Stomach (tissue), 9 donors: ENCODE results near the gene M1AP. TPM values are rescaled to one million over a fixed set of nuclear protein-coding genes. Genes with fewer than 3 reads are reported as not detected.

ENCODE experiments used
- DNase-seq, 2 donors: peaks; one replicate each; pipeline versions ENCODE4 v3.0.0 to v3.0.0-alpha.2; 2013 to 2019
- H3K27ac ChIP-seq, 5 donors: fragments of 200-600 bp in 4 of 5; sonication (generic) in 4 of 5; one replicate each; pipeline ENCODE4 v1.5.1; 2013 to 2019; ENCODE audit warnings: mild to moderate bottlenecking in 1 of 5, moderate library complexity in 1 of 5
- H3K27me3 ChIP-seq, 3 donors: fragments of 200-600 bp; sonication (generic); one replicate each; pipeline ENCODE4 v1.5.1; 2017 to 2019; ENCODE audit warnings: mixed run types in 1 of 3
- H3K36me3 ChIP-seq, 4 donors: fragments of 200-600 bp; sonication (generic); 1 replicate in 3 of 4; 2 replicates in 1 of 4; pipeline ENCODE4 v1.5.1; 2016 to 2019
- H3K4me1 ChIP-seq, 4 donors: fragments of 200-600 bp; sonication (generic); one replicate each; pipeline ENCODE4 v1.5.1; 2016 to 2019
- H3K4me3 ChIP-seq, 4 donors: fragments of 200-600 bp; sonication (generic) in 3 of 4; one replicate each; pipeline ENCODE4 v1.5.1; 2016 to 2019; ENCODE audit warnings: mild to moderate bottlenecking in 1 of 4
- H3K9me3 ChIP-seq, 4 donors: fragments of 200-600 bp; sonication (generic); one replicate each; pipeline ENCODE4 v1.5.1; 2016 to 2019
- EP300 ChIP-seq: sonication (generic); formaldehyde crosslinking; IDR thresholded peaks from one replicate; pipeline ENCODE4 v1.6.1; 2017; ENCODE audit warnings: antibody characterized with exemption
- POLR2A ChIP-seq, 4 donors: fragments of 450-650 bp; IDR thresholded peaks; one replicate each; pipeline ENCODE4 v1.6.1; 2016; ENCODE audit warnings: antibody characterized with exemption in 4 of 4, control low read depth in 2 of 4, mild to moderate bottlenecking in 1 of 4, moderate library complexity in 1 of 4
- POLR2AphosphoS5 ChIP-seq, 3 donors: sonication (generic); formaldehyde crosslinking; IDR thresholded peaks; one replicate each; pipeline ENCODE4 v1.6.1; 2016; ENCODE audit warnings: antibody characterized with exemption in 3 of 3
- WGBS, 5 donors: extraction: QIAGEN DNeasy Blood & Tissue Kit in 3 of 5; methylation state at CpG; one replicate each; pipeline versions ENCODE4 v1.1.5 to v1.1.7; 2013 to 2018; 5-methylcytosine and 5-hydroxymethylcytosine counted together
- intact Hi-C: fragments of 100-400 bp; cut with DNase I; formaldehyde crosslinking; loops from one replicate; pipeline ENCODE4 v1.15.1; 2023; ENCODE audit warnings: low total_unique reads
- polyA plus RNA-seq, 3 donors: library from polyadenylated mRNA; stranded (reverse); fragments of 200-250 nt; gene quantifications; one replicate each; pipeline ENCODE4 v1.2.3, GENCODE V29; 2013
- total RNA-seq, 5 donors: library from RNA; depleted of rRNA; stranded (reverse); fragments of >200 nt; gene quantifications; one replicate each; pipeline versions ENCODE4 v1.1.0 to v1.2.3, GENCODE V29; 2014 to 2016
- TF ChIP-seq, protein P1 (sequence below), 7 experiments: fragments of 450-650 bp in 4 of 7; fragments of 200-600 bp in 3 of 7; sonication (generic) in 3 of 7; IDR thresholded peaks; one replicate each; pipeline ENCODE4 v1.5.1; 2016 to 2019; ENCODE audit warnings: antibody characterized with exemption in 7 of 7, control low read depth in 2 of 7, mild to moderate bottlenecking in 1 of 7
- donor health status: healthy with polysubstance abuse.
- donor health status: Bipolar disorder and iron deficiency.
- donor health status: healthy.

M1AP gene
- total and polyA plus RNA-seq, 8 donors: 0.18 to 27.1 (median 0.31) TPM; not detected in 3

DNA sequence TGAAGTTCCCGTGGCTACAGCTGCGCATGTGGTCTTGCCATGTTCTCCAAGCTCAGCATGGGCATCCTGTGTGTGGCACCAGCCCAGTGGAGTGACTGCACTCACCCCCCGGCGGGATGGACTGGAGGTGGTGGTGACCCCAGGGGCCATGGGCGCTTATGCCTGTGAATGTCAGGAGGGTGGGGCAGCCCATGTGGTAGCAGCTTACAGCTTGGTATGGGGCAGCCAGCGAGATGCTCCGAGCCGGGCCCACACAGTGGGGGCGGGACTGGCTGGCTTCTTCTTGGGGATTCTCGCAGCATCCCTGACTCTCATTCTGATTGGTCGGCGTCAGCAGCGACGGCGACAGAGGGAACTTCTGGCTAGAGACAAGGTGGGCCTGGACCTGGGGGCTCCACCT, 31.5 kb upstream of the M1AP start:
- peaks cover 11 to 64% (median 51%) of the 10 kb centered on the region in 4 donors for H3K36me3 ChIP-seq

DNA sequence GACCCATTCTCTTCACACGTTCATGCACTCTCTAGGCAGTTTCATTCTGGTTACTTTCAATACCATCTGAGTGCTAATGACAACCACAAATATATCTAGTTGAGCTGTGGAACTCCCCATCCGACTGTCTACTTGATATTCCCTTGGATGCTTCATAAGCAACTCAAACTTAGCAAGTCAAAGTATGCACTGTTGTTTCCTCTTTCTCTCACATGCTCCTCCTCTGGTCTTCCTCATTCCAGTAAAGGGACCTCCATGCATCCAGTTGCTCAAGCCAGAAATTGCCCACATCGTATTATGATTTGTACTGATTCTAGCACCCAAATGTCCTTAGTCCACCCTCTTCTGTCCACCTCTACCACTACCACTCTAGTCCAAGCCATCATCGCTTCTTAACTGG, 28.2 kb upstream of the M1AP start:
- H3K36me3 ChIP-seq: peaks cover 11 to 90% (median 65%) of the 10 kb centered on the region in 4 donors
- no peak overlapping the region for H3K27ac ChIP-seq
- no peaks in the 10 kb centered on the region for H3K4me1 ChIP-seq
- H3K27me3 ChIP-seq: no peaks in the 10 kb centered on the region
- 87 to 96% (median 91%) methylated on average over 4 of the region's 4 CpGs for WGBS, 5 donors
- H3K4me3 ChIP-seq: no peak overlapping the region
- TF ChIP-seq POLR2A (IDR thresholded peaks at IDR 0.05) (no peak), POLR2AphosphoS5 (IDR thresholded peaks at IDR 0.05) (no peak), EP300 (no peak)
- TF ChIP-seq, protein P1, sequence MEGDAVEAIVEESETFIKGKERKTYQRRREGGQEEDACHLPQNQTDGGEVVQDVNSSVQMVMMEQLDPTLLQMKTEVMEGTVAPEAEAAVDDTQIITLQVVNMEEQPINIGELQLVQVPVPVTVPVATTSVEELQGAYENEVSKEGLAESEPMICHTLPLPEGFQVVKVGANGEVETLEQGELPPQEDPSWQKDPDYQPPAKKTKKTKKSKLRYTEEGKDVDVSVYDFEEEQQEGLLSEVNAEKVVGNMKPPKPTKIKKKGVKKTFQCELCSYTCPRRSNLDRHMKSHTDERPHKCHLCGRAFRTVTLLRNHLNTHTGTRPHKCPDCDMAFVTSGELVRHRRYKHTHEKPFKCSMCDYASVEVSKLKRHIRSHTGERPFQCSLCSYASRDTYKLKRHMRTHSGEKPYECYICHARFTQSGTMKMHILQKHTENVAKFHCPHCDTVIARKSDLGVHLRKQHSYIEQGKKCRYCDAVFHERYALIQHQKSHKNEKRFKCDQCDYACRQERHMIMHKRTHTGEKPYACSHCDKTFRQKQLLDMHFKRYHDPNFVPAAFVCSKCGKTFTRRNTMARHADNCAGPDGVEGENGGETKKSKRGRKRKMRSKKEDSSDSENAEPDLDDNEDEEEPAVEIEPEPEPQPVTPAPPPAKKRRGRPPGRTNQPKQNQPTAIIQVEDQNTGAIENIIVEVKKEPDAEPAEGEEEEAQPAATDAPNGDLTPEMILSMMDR (IDR thresholded peaks at IDR 0.05): no peak
- DNase-seq: no peak
- no peaks in the 10 kb centered on the region for H3K9me3 ChIP-seq
- intact Hi-C loops: no loop called here

More for the DNA sequence above, 31.5 kb upstream of the M1AP start:
- whole genome bisulfite sequencing, 5 donors: 94 to 98% (median 97%) methylated on average over 8 to 15 of the region's 15 CpGs
- Histone ChIP-seq H3K9me3 (no peaks in the 10 kb centered on the region), H3K27me3 (no peaks in the 10 kb centered on the region), H3K27ac (no peak overlapping the region), H3K4me3 (no peak overlapping the region), H3K4me1 (no peaks in the 10 kb centered on the region)
- DNase-seq: no peak
- intact Hi-C loops: no loop called here
- TF ChIP-seq, protein P1 (IDR thresholded peaks at IDR 0.05): no peak
- TF ChIP-seq EP300 (no peak), POLR2AphosphoS5 (IDR thresholded peaks at IDR 0.05) (no peak), POLR2A (IDR thresholded peaks at IDR 0.05) (no peak)

DNA sequence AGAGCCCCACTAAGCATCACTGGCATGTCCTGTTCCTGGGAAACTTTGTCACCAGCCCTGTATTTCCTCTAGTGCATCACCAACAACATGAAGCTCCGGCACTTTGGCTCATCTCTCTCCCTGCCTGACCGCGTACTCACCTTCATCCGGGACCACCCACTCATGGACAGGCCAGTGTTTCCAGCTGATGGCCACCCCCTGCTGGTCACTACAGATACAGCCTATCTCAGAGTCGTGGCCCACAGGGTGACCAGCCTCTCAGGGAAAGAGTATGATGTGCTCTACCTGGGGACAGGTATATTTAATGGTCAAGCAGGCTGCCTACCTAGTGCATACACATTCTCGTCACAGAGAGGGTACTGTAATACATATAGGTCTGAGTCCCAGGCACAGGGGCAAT, 27.0 kb upstream of the M1AP start:
- no peak for DNase-seq
- no peak overlapping the region for H3K4me3 ChIP-seq
- TF ChIP-seq POLR2A (IDR thresholded peaks at IDR 0.05) (no peak), POLR2AphosphoS5 (IDR thresholded peaks at IDR 0.05) (no peak), EP300 (no peak)
- TF ChIP-seq, protein P1 (IDR thresholded peaks at IDR 0.05): no peak
- 85 to 92% (median 88%) methylated on average over 6 of the region's 6 CpGs for WGBS, 5 donors
- H3K36me3 ChIP-seq: peaks cover 7 to 82% (median 57%) of the 10 kb centered on the region in 4 donors
- H3K4me1 ChIP-seq: no peaks in the 10 kb centered on the region
- H3K27ac ChIP-seq: no peak overlapping the region
- no peaks in the 10 kb centered on the region for H3K27me3 ChIP-seq
- no peaks in the 10 kb centered on the region for H3K9me3 ChIP-seq
- intact Hi-C loops: no loop called here

- intact Hi-C loops: no loop called here
- TF ChIP-seq POLR2A (IDR thresholded peaks at IDR 0.05): no peak
- TF ChIP-seq POLR2AphosphoS5 (IDR thresholded peaks at IDR 0.05): no peak
- TF ChIP-seq, protein P1 (IDR thresholded peaks at IDR 0.05): no peak
- no peak for TF ChIP-seq EP300
- no peak for DNase-seq
- Histone ChIP-seq H3K36me3 (peaks cover 3 to 71% (median 46%) of the 10 kb centered on the region in 4 donors), H3K9me3 (no peaks in the 10 kb centered on the region), H3K27ac (no peak overlapping the region), H3K4me1 (no peaks in the 10 kb centered on the region), H3K27me3 (no peaks in the 10 kb centered on the region), H3K4me3 (no peak overlapping the region)
- WGBS, 5 donors: 73 to 83% (median 80%) methylated on average over 7 of the region's 7 CpGs
These were observed 25.8 kb upstream of the M1AP start for GRCh38 chr2:74673826-74674528.
